ENCODE measurements around the gene RAD18.

- no peak for TF ChIP-seq POLR2A (IDR thresholded peaks at IDR 0.05)
- no peak for TF ChIP-seq CTCF (IDR thresholded peaks at IDR 0.05)
These were observed 21.3 kb upstream of the RAD18 start for GRCh38 chr3:8984526-8984925.
